CD1c-positive myeloid dendritic cell (primary cell): ENCODE results near the gene TMOD2.
A peak's percentile ranks its signal among the peaks of the same experiment; 100 is the strongest.

Experiments
- DNase-seq: peaks from one replicate; pipeline ENCODE4 v3.0.0-alpha.2; 2016; ENCODE audit errors: extremely low spot score

The TMOD2 gene

DNA sequence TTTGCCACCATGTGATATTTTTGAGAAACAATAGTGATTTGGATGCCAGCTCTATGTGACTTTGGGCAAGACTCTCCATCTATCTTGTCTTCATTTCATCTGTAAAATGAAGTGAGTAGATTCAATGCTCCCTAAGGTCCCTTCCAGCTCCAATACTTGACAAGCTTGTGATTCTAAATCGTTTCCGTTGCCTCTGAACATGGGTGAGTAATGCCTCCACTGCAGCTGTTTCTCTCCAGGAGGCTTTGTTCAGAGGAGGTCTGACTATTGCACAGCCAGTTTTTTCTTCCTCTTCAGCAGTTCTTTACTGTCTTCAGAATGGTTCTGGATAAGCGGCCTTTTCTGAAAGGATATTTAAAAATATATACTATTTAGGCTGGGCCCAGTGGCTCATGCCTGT is 63.2 kb downstream of the TMOD2 start:
- DNase-seq, result no peak

DNA sequence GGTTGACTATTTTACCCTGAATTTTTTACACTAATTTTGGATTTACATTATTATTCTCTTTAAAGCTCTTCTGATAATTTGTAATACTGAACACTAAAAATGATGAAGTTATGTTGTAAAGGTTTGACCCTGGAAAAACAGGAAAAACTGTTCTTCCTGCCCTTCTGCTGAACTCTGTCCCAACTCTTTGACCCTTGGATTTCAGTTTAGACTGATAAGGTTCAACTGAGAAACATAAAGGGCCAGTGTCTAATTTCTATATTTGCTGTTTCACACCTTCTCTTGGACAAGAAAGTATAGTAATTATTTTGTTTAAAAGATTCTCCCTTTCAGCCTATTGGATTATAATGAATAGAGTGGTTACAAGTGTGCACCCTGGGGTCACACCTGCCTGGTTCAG is 65.2 kb downstream of the TMOD2 start:
- DNase-seq, result no peak

DNA sequence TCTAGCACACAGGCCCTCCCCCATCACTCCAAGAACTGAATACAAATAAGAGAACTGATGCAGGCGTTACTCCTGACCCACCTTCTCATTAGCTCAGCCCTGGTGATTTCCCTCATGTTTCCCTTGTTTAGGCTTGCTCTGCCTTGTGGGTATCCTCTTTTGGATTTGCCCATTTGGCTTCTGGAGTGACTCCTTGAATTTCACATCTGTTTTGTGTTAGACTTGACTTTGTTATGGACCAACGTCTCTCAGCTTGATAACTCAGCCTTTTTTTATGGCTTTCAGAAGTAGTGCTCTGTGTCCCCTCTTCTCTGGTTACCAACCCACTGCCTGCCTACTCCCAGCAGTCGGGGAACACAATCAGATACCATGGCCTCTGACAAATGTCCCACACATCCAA is 66.8 kb downstream of the TMOD2 start:
- no peak for DNase-seq

DNA sequence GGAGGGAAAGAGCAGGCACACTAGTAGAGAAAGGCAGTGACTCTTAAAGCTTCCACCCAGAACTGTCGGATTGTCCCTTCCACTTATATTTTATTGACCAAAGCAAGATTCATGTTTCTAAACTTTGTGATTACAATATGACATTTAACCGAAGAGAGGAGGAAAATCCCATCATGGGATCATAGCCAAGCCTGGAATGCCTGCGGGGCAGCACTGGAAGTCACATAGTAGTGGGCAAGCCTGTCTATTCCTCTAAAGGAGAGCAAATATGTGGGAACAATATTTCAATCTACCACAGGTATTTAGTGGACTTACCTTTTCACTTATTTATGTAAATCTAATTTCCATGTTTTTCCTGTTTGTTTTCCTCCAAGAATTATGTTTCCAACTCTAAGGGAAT is 74.3 kb downstream of the TMOD2 start:
- no peak for DNase-seq

DNA sequence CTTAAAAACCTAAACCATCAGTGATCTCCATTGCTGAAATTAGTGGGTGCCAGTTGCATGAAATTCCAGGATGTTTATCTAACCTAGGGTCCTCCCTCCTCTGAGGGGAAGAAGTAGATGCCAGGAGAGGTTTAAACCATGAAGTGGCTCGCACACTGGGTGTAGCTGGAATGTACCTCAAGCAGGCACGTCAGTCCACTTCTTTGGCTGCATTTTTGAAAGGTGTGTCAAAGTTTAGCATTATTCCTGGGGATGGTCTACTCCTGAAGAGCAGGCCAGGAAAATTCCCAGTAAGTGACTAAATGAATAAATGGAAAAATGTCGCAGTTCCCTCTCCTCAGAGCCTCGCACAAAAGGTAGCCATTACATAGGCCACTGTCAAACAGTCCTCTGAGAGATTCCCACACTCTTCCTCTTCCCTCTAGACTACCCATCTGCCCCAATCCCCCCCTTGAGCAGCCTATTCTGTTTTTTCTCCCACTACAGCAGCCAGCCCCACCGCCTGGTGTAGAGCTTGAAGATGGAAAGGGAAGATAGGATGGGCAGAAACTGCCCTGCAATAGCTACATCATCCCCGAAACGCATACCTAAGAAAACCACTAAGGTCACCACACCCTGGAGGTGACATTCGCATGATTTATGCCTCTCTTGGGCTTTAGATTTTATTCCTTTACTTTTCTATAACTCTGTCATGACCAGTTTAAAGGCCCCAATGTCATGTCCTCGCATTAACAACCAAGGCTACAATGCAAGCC is 77.4 kb downstream of the TMOD2 start:
- DNase-seq, result no peak

DNA sequence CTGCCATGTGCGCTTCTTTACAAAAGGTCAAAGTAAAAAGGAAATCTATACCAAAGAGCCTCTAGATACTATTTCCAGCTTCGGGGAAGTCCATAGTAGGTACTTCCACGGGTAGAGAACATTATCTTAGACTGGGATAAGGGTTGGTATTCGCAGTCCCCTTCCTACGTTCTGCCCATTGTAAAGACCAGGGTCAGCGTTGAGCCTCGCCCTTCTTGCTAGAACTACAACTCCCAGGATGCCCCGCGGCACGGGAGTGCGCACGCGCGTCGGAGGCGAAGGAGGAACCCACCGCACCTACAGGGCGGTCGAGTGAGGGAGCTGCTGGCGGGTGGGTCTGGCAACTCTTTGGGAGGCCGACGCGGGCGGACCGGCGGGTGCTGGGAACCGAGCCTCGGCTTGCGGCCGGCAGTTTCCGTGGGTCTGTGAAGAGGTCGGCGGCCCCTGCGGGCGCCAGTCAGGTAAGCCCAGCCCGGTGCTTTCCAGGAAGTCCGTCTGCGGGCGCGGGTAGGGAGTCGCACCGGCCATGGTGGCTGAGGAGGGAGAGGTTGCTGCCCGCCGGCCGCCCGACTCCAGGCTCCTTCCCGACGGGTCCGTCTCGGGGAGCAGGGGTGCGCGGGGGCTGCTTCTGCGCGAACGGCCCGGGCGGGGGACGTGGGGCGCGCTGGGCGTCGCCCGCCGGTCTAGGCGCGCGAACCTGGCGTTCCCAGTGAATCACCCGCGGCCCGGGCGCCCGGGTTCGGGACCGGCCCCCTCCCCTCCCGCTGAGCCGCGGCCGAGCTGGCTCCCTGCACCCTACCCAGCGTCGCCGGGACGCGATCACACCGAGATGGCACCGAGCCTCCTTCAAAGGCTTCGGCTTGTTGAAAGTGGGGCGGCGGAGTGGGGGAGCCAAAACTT is 78.2 kb downstream of the TMOD2 start, which contains the start of gene TMOD3:
Gene TMOD3 (plus strand): TSS at position 278 of the 900 bp plus-strand sequence. CDS start 33,232 bp downstream, outside the sequence.
- peak; percentile 96 for DNase-seq

DNA sequence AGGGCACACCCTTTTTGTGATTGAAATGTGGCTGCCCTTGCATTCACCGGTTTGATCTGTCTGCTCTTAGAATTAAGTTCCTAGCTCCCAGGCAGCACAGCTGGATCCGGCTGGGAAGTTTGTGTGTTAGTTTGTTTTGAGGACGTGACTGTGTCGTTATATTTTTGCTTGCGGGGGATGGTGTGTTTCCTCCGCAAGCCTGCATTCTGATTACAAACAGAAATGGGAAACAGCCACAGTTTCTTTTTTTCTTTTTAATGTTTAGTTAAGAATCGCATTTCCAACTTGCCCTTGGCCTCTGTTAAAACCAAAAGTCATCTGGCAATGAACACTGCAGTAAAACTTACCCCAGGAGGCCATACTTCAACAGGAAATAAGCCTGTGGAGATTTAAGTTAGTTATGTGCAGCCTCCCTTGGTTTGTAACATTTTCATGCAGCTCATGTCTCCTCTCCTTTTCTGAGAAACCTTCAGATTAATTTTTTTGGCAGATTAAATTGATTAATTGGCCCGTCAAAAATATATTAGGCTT is 78.9 kb downstream of the TMOD2 start:
- DNase-seq, result peak; percentile 55

DNA sequence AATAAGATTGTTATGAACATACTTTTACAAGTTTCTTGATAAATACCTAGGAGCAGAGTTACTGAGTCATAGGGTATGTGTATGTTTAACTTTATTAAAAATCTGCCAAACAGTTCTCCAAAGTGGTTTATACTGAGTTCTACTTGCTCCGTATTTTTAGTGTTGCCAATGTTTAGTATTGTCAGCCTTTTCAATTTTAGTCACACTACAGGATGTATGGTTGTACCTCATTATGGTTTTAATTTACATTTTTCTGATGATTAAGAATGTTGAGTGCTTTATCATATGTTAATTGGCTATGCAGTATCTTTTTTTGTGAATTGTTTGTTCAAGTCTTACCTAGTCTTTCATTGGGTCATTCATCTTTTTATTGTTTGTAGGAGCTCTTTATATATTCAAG is 82.4 kb downstream of the TMOD2 start:
- DNase-seq, result no peak

DNA sequence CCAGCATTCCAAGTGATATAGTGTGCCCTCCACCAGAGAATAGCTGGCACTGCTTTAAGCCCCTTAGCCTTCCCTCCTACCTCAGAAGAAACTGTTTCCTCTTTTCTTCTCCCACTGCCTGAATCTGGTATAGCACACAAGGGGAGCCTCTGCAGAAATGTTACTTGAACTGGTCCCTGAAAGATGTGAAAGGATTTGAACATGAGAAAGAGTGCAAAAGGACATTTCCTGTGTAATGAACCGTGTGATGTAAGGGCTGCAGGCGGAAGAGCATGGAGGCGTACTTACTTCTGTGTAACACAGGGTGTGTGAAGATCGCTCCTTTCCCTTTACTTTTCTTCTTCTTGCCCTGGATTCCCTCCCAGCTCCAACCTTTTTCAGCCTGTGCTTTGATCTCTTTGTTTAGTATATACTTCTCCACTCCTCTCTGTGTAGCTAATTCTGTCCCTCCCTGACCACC is 86.4 kb downstream of the TMOD2 start:
- peak; percentile 55 for DNase-seq

DNA sequence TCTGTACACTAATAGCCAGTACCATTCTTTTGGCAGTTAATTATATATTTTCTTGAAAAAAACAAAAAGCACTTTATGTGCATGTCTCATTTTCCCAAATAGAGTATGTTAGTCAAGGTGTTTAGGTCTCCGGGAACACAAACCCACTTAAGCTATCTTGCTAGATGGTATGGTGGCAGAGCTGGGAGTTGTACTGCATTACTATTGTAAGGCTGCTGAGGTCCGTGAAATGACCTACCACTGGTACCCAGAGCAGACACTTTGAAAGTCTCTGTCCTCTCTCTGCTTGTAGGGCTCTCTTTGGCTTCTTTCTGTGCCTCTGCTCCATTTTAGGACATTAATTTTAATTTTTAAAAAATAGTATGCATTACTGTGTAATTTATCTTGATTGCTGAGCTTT is 86.9 kb downstream of the TMOD2 start:
- no peak for DNase-seq

DNA sequence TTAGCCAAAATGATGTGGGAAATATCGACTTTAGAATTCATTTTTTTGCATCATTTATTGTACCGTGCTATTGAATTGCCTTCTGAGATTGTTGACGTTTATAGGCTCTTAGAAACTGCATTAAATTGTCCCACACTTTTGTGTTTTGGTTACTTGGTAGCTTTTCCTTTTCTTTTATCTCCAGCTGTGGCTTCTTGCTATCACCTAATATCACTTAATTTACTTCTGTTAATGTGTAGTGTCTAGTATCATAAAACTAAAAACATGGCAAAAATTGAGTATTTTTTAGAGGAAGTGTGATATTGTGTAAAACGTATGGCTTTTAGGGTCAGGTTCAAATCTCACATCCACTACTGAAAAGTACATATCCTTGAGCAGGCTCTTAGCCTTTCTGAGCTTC is 89.3 kb downstream of the TMOD2 start:
- peak; percentile 28 for DNase-seq

DNA sequence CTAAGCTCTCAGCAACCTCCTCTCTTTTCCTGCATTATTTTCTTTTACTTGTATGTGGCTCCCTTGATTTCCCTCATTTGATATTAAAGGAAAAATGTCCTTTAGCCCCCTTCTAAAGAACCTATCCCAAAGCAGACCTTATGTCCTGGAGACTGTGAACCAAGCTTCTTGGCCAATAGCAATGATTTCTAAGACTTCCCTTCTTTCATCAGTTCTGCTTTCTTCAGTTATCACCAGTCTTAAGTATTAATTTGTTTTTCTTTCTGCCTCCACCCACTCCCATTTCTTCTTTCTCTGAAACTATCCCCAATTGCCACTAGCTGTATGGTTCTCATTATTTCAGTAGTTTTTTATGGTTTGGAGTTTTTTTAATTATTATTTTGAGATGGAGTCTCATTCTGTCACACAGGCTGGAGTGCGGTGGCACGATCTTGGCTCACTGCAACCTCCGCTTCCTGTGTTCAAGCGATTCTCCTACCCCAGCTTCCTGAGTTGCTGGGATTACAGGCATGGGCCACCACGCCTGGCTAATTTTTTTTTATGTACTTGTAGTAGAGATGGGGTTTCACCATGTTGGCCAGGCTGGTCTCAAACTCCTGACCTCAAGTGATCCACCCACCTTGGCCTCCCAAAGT is 90.1 kb downstream of the TMOD2 start:
- peak; percentile 59 for DNase-seq

DNA sequence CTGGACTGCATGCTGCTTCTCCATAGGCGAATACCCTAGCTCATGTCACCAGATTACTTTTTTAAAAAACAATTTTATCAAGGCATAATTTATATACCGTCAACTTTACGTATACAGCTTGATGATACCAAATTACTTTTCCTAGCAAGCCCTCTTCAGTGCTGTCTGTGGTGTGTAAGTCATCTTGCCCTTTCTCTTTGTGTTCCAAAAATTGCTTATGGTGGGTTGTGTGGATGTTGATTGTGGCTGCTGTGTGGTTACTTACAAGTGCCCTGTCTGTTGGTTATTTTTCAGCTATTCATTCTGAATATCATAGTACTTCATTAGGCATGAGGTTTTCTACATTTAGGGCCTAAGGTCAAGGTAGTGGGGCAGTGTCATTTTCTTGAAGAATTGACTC is 90.9 kb downstream of the TMOD2 start:
- DNase-seq, result no peak

DNA sequence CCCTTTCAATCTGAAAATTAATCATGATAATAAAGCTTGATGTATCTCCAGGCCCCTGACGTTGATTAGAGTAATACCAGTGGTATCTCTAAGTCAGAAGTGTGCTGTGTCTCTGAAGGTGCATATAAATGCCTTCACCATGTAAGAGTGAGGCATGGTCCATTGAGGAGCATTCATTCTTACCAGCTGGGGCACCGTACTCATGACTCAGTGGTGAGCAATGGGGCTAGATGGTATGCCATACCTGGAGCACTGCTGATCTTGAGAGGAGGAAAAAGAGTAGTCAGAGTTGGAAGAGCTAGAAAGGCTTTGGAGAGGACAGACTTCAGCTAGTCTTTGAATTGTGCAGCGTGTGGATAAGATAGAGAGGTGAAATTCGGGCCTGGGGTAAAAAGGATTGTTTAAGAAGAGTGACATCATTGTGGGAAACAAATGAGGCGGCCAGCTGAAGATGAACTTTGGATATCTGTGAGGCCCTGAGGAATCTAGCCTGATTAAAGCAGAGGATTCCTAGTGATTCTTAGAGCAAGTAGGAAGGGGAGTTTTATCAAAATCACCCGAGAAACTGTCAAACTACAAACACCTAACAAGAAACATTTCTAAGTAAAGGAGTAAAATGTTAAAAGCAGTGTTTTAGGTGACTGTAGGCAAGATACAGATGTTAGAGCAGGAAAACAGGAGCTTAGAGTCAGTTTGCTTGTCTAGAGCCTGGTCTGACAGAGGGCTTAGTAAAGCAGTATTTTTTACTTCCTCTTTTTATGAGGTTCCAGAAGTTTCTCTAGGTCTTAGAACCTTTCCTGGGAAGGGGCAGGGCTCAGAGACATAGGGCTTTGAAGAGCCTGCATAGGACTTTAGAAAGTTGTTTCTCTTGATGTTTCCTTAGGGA is 91.7 kb downstream of the TMOD2 start:
- DNase-seq, result peak; percentile 66

DNA sequence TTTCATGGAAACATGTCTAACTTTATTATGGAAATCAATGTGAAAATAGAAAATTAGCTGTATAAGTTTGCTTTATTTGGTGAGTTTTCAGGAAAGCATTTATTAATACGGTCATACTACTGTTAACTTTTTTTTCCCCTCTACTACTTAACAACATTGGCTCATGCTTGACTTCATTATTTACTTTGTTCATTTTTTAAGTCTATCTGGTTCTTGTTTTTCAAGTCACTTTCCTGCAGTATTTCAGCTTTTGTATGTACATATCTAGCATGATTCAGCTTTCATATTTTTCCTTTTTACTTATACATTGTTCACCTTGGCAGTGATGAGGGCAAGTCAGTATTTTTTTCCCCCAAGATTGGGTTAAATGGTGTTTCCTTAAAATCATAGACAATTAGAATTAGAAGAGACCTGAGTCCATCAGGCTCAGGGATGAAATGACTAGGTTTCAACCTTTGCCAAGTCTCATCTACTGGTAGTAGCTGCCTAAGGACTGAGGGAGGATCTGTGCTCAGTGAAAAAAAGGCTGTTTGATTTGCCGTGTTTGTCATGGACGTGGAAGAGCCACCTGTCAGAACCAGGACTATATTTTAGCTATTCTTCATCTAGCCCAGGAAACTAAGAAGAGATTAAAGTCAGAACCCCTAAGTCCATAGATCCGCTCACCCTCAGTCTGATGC is 93.5 kb downstream of the TMOD2 start:
- DNase-seq, result no peak

DNA sequence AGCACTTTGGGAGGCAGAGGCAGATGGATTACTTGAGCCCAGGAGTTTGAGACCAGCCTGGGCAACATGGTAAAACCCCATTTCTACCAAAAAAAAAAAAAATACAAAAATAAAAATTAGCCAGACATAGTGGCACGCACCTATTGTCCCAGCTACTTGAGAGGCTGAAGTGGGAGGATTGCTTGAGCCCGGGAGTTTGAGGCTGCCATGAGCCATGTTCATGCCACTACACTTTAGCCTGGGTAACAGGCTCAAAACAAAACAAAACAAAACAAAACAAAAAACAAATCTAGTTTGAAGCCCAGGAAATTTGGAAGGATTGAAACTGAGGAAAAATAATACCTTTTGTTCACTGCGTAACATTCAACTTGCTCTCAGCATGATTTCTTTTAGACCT is 94.7 kb downstream of the TMOD2 start:
- no peak for DNase-seq

DNA sequence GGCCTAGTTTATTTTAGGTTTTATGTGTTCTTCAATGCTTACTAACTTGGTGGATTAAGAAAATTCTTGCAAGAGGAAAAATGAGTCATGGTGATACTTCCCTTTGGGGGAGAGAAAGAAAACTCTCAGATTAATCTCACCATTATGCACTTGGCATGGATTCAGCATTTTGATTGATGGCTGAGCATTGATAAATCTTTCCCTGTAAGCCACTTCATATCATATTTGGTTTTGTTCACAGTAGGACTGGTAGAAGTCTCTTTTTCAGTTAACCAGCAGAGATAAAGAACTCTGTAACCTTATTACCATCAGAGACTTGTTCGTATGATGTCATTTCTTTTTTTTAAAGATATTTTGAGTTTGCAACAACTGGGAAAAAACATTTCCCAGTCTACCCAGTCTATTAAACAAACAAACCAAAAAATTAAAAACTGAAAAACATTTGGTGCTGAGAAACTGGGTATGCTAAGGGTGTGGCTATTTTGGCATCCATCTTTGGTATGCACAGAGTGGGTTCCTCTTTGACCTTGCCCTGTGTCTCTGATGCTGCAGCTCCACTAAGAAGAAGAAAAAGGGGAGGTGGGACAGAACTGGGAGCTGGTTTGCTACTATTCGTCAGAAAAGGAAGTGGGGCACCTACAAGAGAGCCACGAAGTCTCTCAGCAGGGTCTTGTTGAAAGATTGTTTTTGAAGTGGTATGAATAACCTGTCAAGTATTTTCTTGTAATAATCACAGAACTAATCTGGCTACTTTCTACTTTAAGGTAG is 95.2 kb downstream of the TMOD2 start:
- DNase-seq, result peak; percentile 69

DNA sequence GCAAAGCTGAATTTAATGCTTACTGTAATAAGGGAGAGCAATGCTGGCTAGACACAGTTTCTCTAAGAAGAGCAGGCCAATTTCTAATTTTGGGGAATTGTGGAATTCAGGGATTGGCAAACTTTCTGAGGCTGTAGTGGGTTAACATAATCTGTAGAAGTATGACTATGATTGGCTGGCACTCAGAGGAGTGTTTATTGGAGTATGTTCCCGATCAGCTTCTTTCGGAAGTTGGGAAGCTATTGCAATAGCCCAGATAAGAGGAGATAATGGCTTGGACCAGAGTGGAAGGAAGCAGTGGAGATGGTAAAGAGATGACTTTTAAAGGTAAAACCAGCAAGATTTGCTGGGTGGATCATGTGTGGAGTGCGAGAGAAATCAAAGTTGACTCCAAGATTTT is 97.4 kb downstream of the TMOD2 start:
- no peak for DNase-seq

DNA sequence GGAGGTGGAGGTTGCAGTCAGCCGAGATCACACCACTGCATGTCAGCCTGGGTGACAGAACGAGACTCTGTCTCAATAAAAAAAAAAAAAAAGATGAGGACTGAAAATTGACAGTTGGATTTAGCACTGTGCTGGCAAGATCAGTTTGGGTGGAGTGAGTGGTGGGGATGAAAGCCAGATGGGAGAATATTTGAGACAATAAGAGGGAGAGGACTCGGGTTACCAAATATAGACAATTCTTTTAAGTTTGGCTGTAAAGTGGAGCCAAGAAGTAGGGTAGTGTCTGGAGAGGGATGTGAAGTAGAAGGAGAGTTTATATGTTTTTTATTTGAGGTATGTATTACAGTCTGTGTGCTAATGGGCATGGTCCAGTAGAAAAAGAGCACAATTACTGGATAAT is 98.5 kb downstream of the TMOD2 start:
- no peak for DNase-seq

DNA sequence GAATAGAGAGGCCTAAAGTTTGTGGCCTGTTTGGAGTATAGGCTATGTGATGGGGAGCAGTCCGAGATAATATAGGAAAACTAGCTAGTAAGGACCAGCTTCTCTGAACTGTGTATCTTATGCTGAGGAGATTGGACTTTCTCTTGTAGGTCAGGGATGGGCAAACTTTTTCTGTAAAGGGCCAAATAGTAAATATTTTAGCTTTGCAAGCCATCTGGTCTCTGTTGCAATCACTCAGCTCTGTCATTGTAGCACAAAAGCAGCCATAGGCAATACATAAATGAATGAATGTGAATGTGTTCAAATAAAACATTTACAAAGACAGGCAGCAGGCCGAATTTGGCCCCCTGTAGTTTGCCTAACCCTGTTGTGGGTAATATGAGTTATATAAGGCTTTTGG is 102.6 kb downstream of the TMOD2 start:
- no peak for DNase-seq
